Stimulated activated effector memory CD8-positive, alpha-beta T cell treated with anti-CD3 and anti-CD28 coated beads, Interleukin-12 subunit alpha, Interleukin-12 subunit beta, amount 100 ng/mL, for 72 hours (primary cell): Measurements from ENCODE around the gene PHLDA2.

Experiments
- ATAC-seq: fragments of 150-1000 bp; cut with Tn5 transposase; 2 replicates; pipeline ENCODE4 v1.10.0; 2021
- DNase-seq, 2 donors: peaks; one replicate each; pipeline ENCODE4 v3.0.0; 2021 to 2022; ENCODE audit warnings: low spot score in 2 of 2
- H3K27ac Mint-ChIP-seq: one replicate; pipeline ENCODE4 v1.8.0; 2022; ENCODE audit warnings: mild to moderate bottlenecking, mixed read lengths
- H3K36me3 Mint-ChIP-seq: one replicate; pipeline ENCODE4 v1.8.0; 2022; ENCODE audit warnings: mild to moderate bottlenecking, mixed read lengths
- H3K4me1 Mint-ChIP-seq: one replicate; pipeline ENCODE4 v1.8.0; 2022; ENCODE audit warnings: mixed read lengths
- H3K4me3 Mint-ChIP-seq: one replicate; pipeline ENCODE4 v1.8.0; 2022; ENCODE audit warnings: mild to moderate bottlenecking, mixed read lengths
- H3K9me3 Mint-ChIP-seq: one replicate; pipeline ENCODE4 v1.8.0; 2022; ENCODE audit warnings: mixed read lengths

PHLDA2 gene

GRCh38 chr11:2951231-2952110 is 22.3 kb upstream of the PHLDA2 start:
- Mint-ChIP-seq H3K4me3 (no peak overlapping the region), H3K9me3 (no peaks in the 10 kb centered on the region), H3K4me1 (peaks cover 23% of the 10 kb centered on the region), H3K36me3 (peaks cover 100% of the 10 kb centered on the region), H3K27ac (peak overlapping the region; percentile 87)
- ATAC-seq (no peak), DNase-seq (no peak)

- H3K4me1 Mint-ChIP-seq, result peaks cover 29% of the 10 kb centered on the region
- H3K27ac Mint-ChIP-seq, result peak overlapping the region; percentile 87
- no peak for DNase-seq
- no peak for ATAC-seq
- H3K9me3 Mint-ChIP-seq, result no peaks in the 10 kb centered on the region
- peaks cover 100% of the 10 kb centered on the region for H3K36me3 Mint-ChIP-seq
- H3K4me3 Mint-ChIP-seq, result no peak overlapping the region
Measured at GRCh38 chr11:2950825-2951224, 21.6 kb upstream of the PHLDA2 start.

GRCh38 chr11:2949920-2950319 is 20.7 kb upstream of the PHLDA2 start:
- peak overlapping the region; percentile 87 for H3K27ac Mint-ChIP-seq
- no peak overlapping the region for H3K4me3 Mint-ChIP-seq
- no peak for ATAC-seq
- H3K36me3 Mint-ChIP-seq, result peaks cover 100% of the 10 kb centered on the region
- H3K9me3 Mint-ChIP-seq, result no peaks in the 10 kb centered on the region
- H3K4me1 Mint-ChIP-seq, result peaks cover 31% of the 10 kb centered on the region
- DNase-seq, result no peak

- H3K9me3 Mint-ChIP-seq, result no peaks in the 10 kb centered on the region
Measured at GRCh38 chr11:2947744-2948143, 18.5 kb upstream of the PHLDA2 start.

GRCh38 chr11:2945757-2946287 is 16.6 kb upstream of the PHLDA2 start:
- peaks cover 26% of the 10 kb centered on the region for H3K4me1 Mint-ChIP-seq
- H3K27ac Mint-ChIP-seq, result peak overlapping the region; percentile 57
- no peak for ATAC-seq
- no peak overlapping the region for H3K4me3 Mint-ChIP-seq
- no peaks in the 10 kb centered on the region for H3K9me3 Mint-ChIP-seq
- peaks cover 80% of the 10 kb centered on the region for H3K36me3 Mint-ChIP-seq
- DNase-seq, result no peak

More at GRCh38 chr11:2947744-2948143, 18.5 kb upstream of the PHLDA2 start:
- ATAC-seq, result no peak
- Mint-ChIP-seq H3K4me3 (no peak overlapping the region), H3K27ac (peak overlapping the region; percentile 87), H3K36me3 (peaks cover 97% of the 10 kb centered on the region), H3K4me1 (peaks cover 42% of the 10 kb centered on the region)
- no peak for DNase-seq

GRCh38 chr11:2945031-2945756 is 16.0 kb upstream of the PHLDA2 start:
- DNase-seq (no peak), ATAC-seq (no peak)
- Mint-ChIP-seq H3K36me3 (peaks cover 80% of the 10 kb centered on the region), H3K4me1 (peaks cover 26% of the 10 kb centered on the region), H3K27ac (peak overlapping the region; percentile 57), H3K4me3 (no peak overlapping the region), H3K9me3 (no peaks in the 10 kb centered on the region)

GRCh38 chr11:2944530-2944929 is 15.3 kb upstream of the PHLDA2 start:
- peaks cover 26% of the 10 kb centered on the region for H3K4me1 Mint-ChIP-seq
- no peaks in the 10 kb centered on the region for H3K9me3 Mint-ChIP-seq
- peak overlapping the region; percentile 57 for H3K27ac Mint-ChIP-seq
- ATAC-seq, result no peak
- peaks cover 80% of the 10 kb centered on the region for H3K36me3 Mint-ChIP-seq
- no peak for DNase-seq
- H3K4me3 Mint-ChIP-seq, result no peak overlapping the region

- ATAC-seq (no peak), DNase-seq (no peak)
- Mint-ChIP-seq H3K9me3 (peaks cover 3% of the 10 kb centered on the region), H3K27ac (peak overlapping the region; percentile 57), H3K36me3 (peaks cover 78% of the 10 kb centered on the region), H3K4me3 (no peak overlapping the region), H3K4me1 (peaks cover 26% of the 10 kb centered on the region)
Measured at GRCh38 chr11:2943711-2944118, 14.5 kb upstream of the PHLDA2 start.

- H3K4me3 Mint-ChIP-seq, result no peak overlapping the region
- no peak for ATAC-seq
- no peak for DNase-seq
- H3K4me1 Mint-ChIP-seq, result peaks cover 26% of the 10 kb centered on the region
- H3K36me3 Mint-ChIP-seq, result peaks cover 78% of the 10 kb centered on the region
- H3K27ac Mint-ChIP-seq, result peak overlapping the region; percentile 57
- H3K9me3 Mint-ChIP-seq, result peaks cover 6% of the 10 kb centered on the region
Measured at GRCh38 chr11:2942872-2943710, 13.9 kb upstream of the PHLDA2 start.

- Mint-ChIP-seq H3K4me3 (no peak overlapping the region), H3K27ac (peak overlapping the region; percentile 57), H3K9me3 (peaks cover 11% of the 10 kb centered on the region), H3K36me3 (peaks cover 78% of the 10 kb centered on the region), H3K4me1 (peaks cover 26% of the 10 kb centered on the region)
- DNase-seq (no peak), ATAC-seq (no peak)
Measured at GRCh38 chr11:2942447-2942846, 13.2 kb upstream of the PHLDA2 start.

GRCh38 chr11:2940921-2941821 is 12.0 kb upstream of the PHLDA2 start:
- Mint-ChIP-seq H3K4me1 (peaks cover 18% of the 10 kb centered on the region), H3K4me3 (no peak overlapping the region), H3K9me3 (peaks cover 12% of the 10 kb centered on the region), H3K27ac (peak overlapping the region; percentile 86), H3K36me3 (peaks cover 70% of the 10 kb centered on the region)
- ATAC-seq (peak; percentile 9), DNase-seq (no peak)

- peaks cover 12% of the 10 kb centered on the region for H3K9me3 Mint-ChIP-seq
- H3K36me3 Mint-ChIP-seq, result peaks cover 61% of the 10 kb centered on the region
- H3K4me1 Mint-ChIP-seq, result peaks cover 12% of the 10 kb centered on the region
- DNase-seq (no peak), ATAC-seq (peak; percentile 82)
- peak overlapping the region; percentile 86 for H3K27ac Mint-ChIP-seq
- H3K4me3 Mint-ChIP-seq, result no peak overlapping the region
Measured at GRCh38 chr11:2940147-2940920, 11.1 kb upstream of the PHLDA2 start.
